Panc1 (cell line): Measurements from ENCODE around the gene ZBTB48.
"Not testable (repeated sequence)": the region's sequence is repeated elsewhere in the genome, so short reads cannot be mapped to it uniquely, and the experiment has no call there.

Experiments used
- POLR2AphosphoS5 ChIP-seq: IDR thresholded peaks from 2 replicates; pipeline ENCODE4 v1.6.1; 2012; ENCODE audit warnings: mild to moderate bottlenecking, low read depth, low read length, moderate library complexity
- SIN3A ChIP-seq: IDR thresholded peaks from 2 replicates; pipeline ENCODE4 v1.6.1; 2012; ENCODE audit warnings: low read depth, mild to moderate bottlenecking, low read length, moderate library complexity, borderline replicate concordance; ENCODE audit not compliant: insufficient read depth
- TF ChIP-seq, protein P1 (sequence below): fragments of 450-650 bp; IDR thresholded peaks from 2 replicates; pipeline ENCODE4 v1.5.1; 2017; ENCODE audit warnings: mild to moderate bottlenecking

DNA sequence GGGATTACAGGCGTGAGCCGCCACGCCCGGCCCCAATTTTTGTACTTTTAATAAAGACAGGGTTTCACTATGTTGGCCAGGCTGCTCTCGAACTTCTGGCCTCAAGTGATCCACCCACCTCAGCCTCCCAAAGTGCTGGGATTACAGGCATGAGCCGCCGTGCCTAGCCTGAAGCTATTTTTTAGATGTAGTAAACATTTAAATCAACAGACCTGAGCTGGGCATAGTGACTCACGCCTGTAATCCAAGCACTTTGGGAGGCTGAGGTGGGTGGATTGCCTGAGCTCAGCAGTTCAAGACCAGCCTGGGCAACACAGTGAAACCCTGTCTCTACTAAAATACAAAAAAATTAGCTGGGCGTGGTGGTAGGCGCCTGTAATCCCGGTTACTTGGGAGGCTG, 20.6 kb upstream of the ZBTB48 start:
- TF ChIP-seq POLR2AphosphoS5, SIN3A: not testable (repeated sequence)
- TF ChIP-seq, protein P1, sequence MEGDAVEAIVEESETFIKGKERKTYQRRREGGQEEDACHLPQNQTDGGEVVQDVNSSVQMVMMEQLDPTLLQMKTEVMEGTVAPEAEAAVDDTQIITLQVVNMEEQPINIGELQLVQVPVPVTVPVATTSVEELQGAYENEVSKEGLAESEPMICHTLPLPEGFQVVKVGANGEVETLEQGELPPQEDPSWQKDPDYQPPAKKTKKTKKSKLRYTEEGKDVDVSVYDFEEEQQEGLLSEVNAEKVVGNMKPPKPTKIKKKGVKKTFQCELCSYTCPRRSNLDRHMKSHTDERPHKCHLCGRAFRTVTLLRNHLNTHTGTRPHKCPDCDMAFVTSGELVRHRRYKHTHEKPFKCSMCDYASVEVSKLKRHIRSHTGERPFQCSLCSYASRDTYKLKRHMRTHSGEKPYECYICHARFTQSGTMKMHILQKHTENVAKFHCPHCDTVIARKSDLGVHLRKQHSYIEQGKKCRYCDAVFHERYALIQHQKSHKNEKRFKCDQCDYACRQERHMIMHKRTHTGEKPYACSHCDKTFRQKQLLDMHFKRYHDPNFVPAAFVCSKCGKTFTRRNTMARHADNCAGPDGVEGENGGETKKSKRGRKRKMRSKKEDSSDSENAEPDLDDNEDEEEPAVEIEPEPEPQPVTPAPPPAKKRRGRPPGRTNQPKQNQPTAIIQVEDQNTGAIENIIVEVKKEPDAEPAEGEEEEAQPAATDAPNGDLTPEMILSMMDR = not testable (repeated sequence)
